ENCODE measurements around the gene MYH7.
"Not testable (repeated sequence)": the region's sequence is repeated elsewhere in the genome, so short reads cannot be mapped to it uniquely, and the experiment has no call there.

The MYH7 gene

DNA sequence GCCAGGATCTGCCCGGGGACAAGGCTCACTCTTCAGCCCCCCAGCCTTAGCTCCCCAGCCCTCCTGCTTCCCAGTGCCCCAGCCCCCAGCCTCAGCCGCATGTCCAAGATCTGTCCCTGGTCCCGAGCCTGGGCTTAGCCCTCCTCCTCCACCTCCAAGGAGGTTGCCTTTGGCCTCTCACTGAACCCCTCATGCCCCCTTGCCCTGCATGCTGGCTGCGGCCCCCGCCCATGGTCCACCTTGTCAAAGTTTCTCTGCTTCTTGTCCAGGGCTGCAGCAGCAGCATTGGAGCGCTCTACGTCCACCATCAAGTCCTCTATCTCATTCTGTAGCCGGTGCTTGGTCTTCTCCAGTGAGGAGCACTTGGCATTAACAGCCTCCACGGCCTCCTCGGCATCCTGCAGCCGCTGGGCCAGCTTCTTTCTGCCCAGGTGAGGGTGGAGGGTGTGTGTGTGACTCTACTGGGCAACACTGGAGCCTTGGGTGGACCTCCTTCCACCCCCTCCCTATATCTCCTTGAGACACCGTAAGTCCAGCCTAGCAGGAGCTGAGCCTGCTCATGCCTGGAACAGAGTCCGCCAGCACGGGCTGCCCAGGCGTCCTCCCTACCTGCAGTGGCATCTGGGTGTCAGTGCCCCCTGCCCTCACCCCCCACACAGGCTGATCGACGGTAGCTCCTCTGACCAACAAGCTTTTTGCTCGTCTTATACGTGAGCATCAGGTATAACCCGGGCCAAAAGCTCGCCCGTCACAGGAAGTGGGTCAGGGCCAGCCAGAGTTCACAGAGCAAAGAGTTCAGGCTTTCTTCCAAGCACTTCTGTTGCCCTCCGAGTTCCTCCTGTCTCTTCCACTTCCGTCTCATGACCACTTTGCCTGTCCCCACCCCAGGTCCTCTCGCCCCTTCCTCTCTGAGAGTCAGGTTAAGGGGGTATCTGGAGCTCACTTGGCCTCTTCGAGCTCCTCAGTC lies 47.3 kb downstream of the MYH7 start:
- no peak overlapping the region for H3K9ac ChIP-seq (ENCODE audit: low read length)
- H3F3A ChIP-seq (ENCODE audit: insufficient read depth), result no peaks in the 10 kb centered on the region
- no peaks in the 10 kb centered on the region for H3K36me3 ChIP-seq (ENCODE audit: low read length)
- H3K79me2 ChIP-seq (ENCODE audit: insufficient read depth, low read length), result no peaks in the 10 kb centered on the region
- no peak for TF ChIP-seq EZH2phosphoT487 (conservative IDR thresholded peaks at IDR 0.05; ENCODE audit: low read length)
- TF ChIP-seq, protein P1, sequence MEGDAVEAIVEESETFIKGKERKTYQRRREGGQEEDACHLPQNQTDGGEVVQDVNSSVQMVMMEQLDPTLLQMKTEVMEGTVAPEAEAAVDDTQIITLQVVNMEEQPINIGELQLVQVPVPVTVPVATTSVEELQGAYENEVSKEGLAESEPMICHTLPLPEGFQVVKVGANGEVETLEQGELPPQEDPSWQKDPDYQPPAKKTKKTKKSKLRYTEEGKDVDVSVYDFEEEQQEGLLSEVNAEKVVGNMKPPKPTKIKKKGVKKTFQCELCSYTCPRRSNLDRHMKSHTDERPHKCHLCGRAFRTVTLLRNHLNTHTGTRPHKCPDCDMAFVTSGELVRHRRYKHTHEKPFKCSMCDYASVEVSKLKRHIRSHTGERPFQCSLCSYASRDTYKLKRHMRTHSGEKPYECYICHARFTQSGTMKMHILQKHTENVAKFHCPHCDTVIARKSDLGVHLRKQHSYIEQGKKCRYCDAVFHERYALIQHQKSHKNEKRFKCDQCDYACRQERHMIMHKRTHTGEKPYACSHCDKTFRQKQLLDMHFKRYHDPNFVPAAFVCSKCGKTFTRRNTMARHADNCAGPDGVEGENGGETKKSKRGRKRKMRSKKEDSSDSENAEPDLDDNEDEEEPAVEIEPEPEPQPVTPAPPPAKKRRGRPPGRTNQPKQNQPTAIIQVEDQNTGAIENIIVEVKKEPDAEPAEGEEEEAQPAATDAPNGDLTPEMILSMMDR (IDR thresholded peaks at IDR 0.05; ENCODE audit: insufficient read depth, low read length, poor library complexity, severe bottlenecking), result no peak
- no peak overlapping the region for H2AFZ ChIP-seq (ENCODE audit: low read depth, low read length, severe bottlenecking)
- H4K20me1 ChIP-seq (ENCODE audit: low read depth, low read length), result no peaks in the 10 kb centered on the region
- H3K4me2 ChIP-seq (ENCODE audit: low read depth, low read length, poor library complexity, severe bottlenecking), result no peak overlapping the region
- H3K27ac ChIP-seq (ENCODE audit: low read depth, low read length), result no peak overlapping the region
- H3K27me3 ChIP-seq (ENCODE audit: low read length), result no peaks in the 10 kb centered on the region
- H3K9me3 ChIP-seq (ENCODE audit: insufficient read depth, low read length), result no peaks in the 10 kb centered on the region
- H3K4me3 ChIP-seq (ENCODE audit: insufficient read depth, low read length, poor library complexity, severe bottlenecking), result no peak overlapping the region
- no peaks in the 10 kb centered on the region for H3K9me2 ChIP-seq (replicated peaks; ENCODE audit: insufficient read depth, low read length)

DNA sequence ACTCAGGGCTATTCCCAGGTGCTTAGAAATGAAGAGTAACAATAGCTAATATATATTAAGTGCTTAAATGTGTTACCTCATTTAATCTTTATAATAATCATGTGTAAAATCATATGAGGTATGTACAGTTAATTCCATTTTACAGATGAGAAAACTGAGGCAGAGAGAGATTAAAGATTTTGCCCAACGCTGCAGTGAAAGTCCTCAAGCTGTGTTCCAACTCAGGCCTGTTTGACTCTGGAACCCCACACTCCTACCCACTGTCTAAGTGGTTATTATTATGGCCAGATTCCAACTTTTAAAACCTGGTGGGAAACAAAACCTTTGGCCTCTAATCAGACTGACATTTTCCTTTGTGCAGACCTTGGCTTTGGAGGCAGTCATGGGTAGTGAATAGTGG lies 48.5 kb downstream of the MYH7 start:
- H3K36me3 ChIP-seq (ENCODE audit: low read length), result no peaks in the 10 kb centered on the region
- no peak for TF ChIP-seq EZH2phosphoT487 (conservative IDR thresholded peaks at IDR 0.05; ENCODE audit: low read length)
- TF ChIP-seq, protein P1 (IDR thresholded peaks at IDR 0.05; ENCODE audit: insufficient read depth, low read length, poor library complexity, severe bottlenecking), result no peak
- no peak overlapping the region for H3K9ac ChIP-seq (ENCODE audit: low read length)
- H3F3A ChIP-seq (ENCODE audit: insufficient read depth), result no peaks in the 10 kb centered on the region
- H3K27ac ChIP-seq (ENCODE audit: low read depth, low read length), result no peak overlapping the region
- H3K9me3 ChIP-seq (ENCODE audit: insufficient read depth, low read length), result no peaks in the 10 kb centered on the region
- no peak overlapping the region for H3K4me3 ChIP-seq (ENCODE audit: insufficient read depth, low read length, poor library complexity, severe bottlenecking)
- H3K9me2 ChIP-seq (replicated peaks; ENCODE audit: insufficient read depth, low read length), result no peaks in the 10 kb centered on the region
- no peak overlapping the region for H2AFZ ChIP-seq (ENCODE audit: low read depth, low read length, severe bottlenecking)
- no peaks in the 10 kb centered on the region for H4K20me1 ChIP-seq (ENCODE audit: low read depth, low read length)
- H3K27me3 ChIP-seq (ENCODE audit: low read length), result no peaks in the 10 kb centered on the region
- no peak overlapping the region for H3K4me2 ChIP-seq (ENCODE audit: low read depth, low read length, poor library complexity, severe bottlenecking)
- H3K79me2 ChIP-seq (ENCODE audit: insufficient read depth, low read length), result no peaks in the 10 kb centered on the region

DNA sequence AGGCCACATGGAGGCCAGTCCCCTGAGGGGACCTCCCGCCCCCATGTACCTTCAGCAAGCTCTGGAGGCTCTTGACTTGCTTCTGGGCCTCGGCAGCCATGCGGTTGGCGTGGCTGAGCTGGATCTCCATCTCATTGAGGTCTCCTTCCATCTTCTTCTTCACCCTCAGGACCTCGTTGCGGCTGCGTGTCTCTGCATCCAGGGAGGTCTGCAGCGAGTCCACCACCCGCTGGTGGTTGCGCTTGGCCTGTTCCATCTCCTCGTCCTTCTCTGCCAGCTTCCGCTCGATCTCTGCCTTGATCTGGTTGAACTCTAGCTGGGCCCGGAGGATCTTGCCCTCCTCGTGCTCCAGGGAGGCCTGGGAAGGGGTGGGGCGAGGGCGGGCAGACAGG lies 49.2 kb downstream of the MYH7 start:
- not testable (repeated sequence) for H3K9me3 ChIP-seq (ENCODE audit: insufficient read depth, low read length); H3K27ac ChIP-seq (ENCODE audit: low read depth, low read length); H3K4me3 ChIP-seq (ENCODE audit: insufficient read depth, low read length, poor library complexity, severe bottlenecking); H3F3A ChIP-seq (ENCODE audit: insufficient read depth); H3K4me2 ChIP-seq (ENCODE audit: low read depth, low read length, poor library complexity, severe bottlenecking); H3K36me3 ChIP-seq (ENCODE audit: low read length); H3K9me2 ChIP-seq (replicated peaks; ENCODE audit: insufficient read depth, low read length); H3K9ac ChIP-seq (ENCODE audit: low read length); H3K79me2 ChIP-seq (ENCODE audit: insufficient read depth, low read length); H4K20me1 ChIP-seq (ENCODE audit: low read depth, low read length); H2AFZ ChIP-seq (ENCODE audit: low read depth, low read length, severe bottlenecking); H3K27me3 ChIP-seq (ENCODE audit: low read length)

DNA sequence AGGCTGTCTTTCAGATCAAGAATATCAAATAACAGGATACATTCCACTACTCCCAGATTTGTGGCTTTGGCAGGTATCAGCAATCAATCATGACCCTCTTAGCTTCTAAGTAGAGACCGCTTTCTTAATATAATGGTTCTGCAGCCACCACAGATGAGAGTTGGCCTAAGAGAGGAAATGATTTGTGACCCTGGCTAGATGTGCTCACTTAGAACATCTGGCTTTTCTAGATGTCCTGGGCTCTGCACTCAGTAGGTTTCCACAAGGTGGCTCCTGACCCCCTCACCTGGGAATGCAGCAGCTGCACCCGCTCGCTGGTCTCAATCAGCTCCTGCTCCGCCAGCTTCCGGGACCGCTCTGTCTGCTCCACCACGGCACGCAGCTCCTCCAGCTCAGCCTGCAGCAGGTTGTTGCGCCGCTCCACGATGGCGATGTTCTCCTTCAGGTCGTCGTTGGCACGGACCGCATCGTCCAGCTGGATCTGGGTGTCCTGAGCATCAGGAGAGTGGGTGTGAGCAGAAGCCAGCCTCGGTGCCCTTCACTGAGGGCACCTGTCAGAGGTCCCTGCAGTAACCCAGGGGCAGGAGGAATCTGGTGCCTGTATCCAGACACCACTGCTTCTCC lies 49.7 kb downstream of the MYH7 start:
- Histone ChIP-seq H3K4me3 (ENCODE audit: insufficient read depth, low read length, poor library complexity, severe bottlenecking) (no peak overlapping the region), H3K27ac (ENCODE audit: low read depth, low read length) (no peak overlapping the region), H2AFZ (ENCODE audit: low read depth, low read length, severe bottlenecking) (no peak overlapping the region), H3K9ac (ENCODE audit: low read length) (no peak overlapping the region), H3K27me3 (ENCODE audit: low read length) (no peaks in the 10 kb centered on the region), H3K9me2 (replicated peaks; ENCODE audit: insufficient read depth, low read length) (no peaks in the 10 kb centered on the region), H3K9me3 (ENCODE audit: insufficient read depth, low read length) (no peaks in the 10 kb centered on the region), H3F3A (ENCODE audit: insufficient read depth) (no peaks in the 10 kb centered on the region), H3K4me2 (ENCODE audit: low read depth, low read length, poor library complexity, severe bottlenecking) (no peak overlapping the region), H4K20me1 (ENCODE audit: low read depth, low read length) (no peaks in the 10 kb centered on the region), H3K79me2 (ENCODE audit: insufficient read depth, low read length) (no peaks in the 10 kb centered on the region), H3K36me3 (ENCODE audit: low read length) (no peaks in the 10 kb centered on the region)
- no peak for TF ChIP-seq EZH2phosphoT487 (conservative IDR thresholded peaks at IDR 0.05; ENCODE audit: low read length)
- TF ChIP-seq, protein P1 (IDR thresholded peaks at IDR 0.05; ENCODE audit: insufficient read depth, low read length, poor library complexity, severe bottlenecking), result no peak
